ENCODE results near the gene MBD2.
"Not testable (repeated sequence)": the region's sequence is repeated elsewhere in the genome, so short reads cannot be mapped to it uniquely, and the experiment has no call there.

The MBD2 gene

DNA sequence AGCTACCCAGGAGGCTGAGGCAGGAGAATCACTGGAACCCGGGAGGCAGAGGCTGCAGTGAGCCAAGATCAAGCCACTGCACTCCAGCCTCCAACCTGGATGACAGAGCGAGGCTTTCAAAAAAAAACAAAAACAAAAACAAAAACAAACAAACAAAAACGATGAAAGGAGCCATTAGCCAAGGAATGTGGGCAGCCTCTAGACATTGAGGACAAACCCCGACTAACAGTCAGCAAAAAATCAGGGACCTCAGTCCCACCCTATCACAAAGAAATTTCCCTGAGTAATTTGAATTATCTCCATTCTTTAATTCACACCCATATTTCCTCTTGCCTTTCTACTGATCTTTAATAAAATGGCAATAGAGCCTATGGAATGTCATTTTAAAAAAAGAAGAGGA lies 75.8 kb downstream of the MBD2 start:
- DNase-seq (ENCODE audit: low read depth in 2 of 2): no peak

DNA sequence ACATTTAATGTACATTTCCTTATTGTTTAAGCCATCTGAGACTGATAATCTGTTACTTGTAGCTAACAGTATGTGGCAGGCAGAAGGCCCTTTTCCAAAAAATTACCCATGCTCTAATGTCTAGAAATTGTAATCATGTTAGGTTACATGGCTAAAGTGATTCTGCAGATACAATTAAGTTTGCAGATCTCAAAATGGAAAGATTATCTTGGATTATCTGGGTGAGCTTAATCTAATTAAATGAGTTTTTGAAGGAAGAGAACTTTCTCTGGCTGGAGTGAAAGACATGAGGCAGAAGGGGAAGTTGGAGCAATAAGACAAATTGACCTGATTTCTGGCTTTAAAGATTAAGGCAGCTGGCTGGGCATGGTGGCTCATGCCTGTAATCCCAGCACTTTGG lies 76.3 kb downstream of the MBD2 start:
- DNase-seq (ENCODE audit: low read depth in 2 of 2): no peak

DNA sequence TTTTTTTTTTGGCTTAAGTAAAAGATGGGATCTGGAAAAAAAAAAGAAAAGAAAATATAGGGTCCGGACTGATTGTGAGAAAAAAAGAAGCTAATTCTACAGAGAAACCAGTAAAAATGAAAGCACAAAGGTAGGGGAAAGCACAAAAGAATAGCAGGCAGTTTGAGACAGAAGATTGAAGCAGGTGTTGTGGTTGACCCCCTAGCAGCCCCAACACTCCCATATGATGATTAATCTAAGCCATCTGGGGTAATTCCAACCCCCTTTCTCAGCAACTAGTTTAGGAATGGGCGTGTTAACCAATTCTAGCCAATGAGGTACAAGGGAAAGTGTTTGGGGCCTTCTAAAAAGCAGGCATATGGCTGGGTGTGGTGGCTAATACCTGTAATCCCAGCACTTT lies 77.0 kb downstream of the MBD2 start:
- DNase-seq (ENCODE audit: low read depth in 2 of 2): no peak

DNA sequence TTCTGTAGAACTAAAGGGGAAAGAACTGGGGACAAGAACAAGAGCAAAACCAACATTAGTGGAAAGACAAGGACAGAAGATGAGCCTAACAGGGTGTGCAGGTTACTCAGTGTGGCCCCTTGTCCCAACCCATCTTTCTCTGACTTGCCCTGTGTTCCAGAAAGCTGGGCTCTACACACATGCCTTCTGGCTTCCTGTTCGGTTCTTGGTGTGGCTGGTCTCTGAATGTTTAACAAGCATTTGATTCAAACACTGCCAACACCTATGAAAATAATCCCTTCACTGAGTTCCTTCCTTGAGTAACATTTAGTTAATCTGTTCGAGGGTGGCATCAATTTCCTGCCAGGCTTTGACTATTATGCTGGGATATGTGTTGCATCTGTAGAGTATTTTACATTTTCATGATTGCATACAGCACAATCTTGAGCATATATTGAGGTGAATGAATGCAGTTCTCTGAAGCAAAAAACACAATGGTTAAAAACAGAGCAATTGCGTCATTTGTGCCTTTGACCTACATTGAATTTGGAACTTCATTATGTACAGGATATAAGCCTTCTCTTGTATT lies 83.3 kb downstream of the MBD2 start:
- no peak for DNase-seq (ENCODE audit: low read depth in 2 of 2)

DNA sequence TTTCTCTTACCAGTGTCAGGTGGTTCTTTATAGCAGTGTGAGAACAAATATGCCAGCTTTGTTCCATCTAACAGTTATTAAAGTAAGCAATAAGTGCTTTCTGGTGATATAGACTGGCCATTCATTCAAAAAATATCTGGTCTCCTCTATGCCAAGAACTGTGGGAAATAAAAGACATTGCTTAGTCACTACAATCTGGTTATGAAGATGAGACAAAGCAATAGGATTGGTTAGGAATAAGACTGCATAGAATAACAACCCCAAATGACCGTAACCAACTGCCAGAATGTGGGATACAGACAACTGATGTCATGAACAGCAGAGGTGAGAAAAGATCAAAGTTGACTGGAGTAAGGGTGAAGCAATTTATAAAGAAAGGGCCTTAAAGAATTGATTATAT lies 83.8 kb downstream of the MBD2 start:
- no peak for DNase-seq (ENCODE audit: low read depth in 2 of 2)

DNA sequence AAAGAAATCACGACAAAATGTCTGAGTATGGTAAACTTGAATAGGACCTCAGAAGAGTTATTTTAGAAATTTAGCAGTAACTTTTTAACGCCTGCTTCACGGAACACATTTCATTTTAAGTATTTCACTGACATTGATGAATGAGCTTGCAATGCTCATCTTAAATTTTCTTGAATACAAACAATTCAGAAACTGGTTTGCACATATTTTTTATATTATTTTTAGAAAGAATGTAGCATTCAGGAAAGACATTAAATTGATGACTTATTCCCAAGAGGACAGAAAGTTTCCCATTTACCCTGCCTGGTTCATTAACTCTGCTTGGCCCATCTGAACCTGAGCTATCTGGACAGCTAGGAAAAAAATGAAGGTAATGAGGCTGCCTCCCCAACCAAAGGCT lies 89.3 kb downstream of the MBD2 start:
- DNase-seq (ENCODE audit: low read depth in 2 of 2): no peak

DNA sequence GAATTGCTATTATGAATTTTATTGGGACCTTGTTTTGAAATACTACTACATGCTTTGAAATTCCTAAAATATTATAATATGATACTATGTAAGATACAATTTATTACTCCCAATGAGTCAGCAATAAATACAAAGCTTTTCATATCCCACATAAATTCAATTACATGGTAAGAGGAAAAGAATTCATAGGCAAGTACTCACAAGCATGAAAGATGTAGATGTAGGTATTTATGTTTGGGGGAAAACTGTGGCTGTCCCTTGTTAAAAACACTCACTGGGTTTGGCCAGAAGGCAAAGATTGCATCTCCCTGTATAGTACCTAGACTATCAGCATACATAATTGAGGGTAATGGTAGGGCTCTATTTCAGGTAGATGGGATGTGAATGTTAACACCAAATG lies 90.4 kb downstream of the MBD2 start:
- DNase-seq (ENCODE audit: low read depth in 2 of 2): no peak

DNA sequence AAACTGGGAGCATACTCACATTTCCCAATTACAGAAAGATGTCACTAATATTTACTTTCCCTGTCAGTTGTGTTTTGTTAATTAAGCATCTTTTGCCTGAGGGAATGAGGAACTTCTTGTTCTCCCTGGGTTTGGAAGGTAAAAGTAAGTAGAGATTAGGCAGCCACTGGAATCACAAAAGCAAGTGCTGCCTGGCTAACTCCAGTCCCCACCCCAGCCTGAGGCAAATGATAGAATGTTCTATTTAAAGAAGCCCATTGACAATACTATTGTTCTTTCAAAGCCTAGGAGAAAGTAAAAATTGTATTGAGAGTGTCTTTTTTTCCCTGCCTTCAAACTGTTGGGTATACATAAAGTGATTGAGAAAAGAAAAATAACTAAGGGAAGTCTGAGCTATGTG lies 93.8 kb downstream of the MBD2 start:
- DNase-seq (ENCODE audit: low read depth in 2 of 2): no peak

DNA sequence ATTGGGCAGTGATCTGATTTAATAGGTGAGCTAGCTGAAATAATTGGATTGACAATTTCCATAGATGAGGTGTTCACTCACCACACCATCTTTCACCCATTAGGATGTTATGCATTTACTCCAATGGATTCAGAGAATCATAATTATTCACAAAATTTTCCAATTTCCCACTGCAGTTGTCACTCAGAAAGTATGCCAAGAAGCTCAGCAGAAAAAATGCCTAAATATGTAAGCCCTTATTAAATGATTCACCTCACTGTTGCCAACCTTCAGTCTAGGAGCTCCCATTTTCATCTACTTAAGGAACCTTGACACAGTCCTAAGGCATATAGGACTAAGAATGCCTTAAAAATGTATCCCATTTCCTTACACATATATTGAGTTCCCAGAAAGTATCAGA lies 94.3 kb downstream of the MBD2 start:
- DNase-seq (ENCODE audit: low read depth in 2 of 2): no peak

DNA sequence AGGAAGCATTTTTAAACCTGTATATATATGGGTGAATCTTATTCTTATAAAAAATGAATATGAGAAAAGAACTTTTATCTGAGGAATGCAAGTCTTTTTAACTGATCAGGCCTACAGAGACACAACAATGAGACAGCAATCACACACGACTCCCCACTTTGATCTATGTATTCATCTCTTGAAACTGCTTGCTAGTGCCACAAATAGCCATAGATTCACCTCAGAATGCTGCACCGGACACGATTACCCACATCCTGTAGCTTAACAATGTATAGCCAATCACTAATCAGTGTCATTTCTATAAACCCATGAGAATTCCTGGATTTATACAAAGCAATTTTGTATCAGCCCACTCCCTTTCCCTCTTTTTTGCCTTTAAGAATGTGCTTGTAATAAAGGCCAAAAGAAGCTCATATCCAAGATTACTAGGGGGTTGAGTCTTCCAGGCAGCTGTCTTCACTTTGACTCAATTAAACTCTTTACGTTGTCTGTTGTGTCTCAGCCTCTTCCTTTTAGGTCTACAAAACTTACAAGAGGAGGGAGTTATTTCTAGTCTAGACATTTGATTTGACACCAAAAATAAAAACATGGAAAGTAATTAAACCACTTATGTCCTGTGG lies 94.9 kb downstream of the MBD2 start:
- DNase-seq (ENCODE audit: low read depth in 2 of 2): no peak

DNA sequence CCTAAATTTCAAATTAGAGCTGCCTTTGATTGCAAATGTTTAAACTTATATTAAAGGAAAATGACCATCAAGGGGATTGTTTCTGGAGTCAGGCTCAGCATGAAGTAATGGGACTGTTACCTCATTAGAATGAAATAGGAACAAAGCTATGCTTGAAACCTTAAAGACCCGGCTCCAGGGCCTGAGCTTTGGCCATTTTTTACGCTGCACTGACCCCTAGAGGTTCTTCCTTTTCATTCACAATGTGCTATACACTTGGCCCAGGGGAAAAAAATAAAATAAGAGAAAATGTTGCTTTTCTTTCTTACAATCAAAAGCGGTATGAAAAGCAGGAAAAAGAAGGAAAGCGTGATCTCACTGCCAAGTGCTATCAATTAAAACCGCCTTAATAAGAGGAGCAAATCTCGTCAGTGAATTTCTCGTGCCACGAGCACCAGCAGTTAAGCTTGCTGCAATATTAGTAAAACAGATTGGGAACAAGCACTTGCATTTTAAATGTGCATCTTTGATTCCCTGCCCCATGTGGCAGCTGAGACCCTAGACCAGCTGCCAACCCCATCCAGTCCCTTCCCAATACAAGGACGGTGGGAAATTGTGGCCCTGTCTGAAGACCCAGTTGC lies 96.6 kb downstream of the MBD2 start:
- DNase-seq (ENCODE audit: low read depth in 2 of 2): no peak

DNA sequence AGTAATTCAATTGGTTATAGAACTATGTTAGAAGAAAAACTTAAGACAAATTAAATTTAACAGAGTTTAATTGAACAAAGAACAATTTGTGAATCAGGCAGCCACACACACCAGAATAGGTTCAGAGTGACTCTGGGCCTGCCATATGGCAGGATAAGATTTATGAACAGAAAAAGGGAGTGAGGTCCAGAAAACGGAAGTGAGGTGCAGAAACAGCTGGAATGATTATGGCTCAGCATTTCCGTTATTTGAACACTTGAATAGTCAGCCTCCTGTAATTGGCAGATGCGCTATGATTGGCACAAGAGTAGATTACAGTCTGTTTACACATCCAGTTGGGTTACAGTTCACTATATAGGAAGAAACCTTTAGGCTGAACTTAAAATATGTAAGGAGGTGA lies 99.0 kb downstream of the MBD2 start:
- no peak for DNase-seq (ENCODE audit: low read depth in 2 of 2)

DNA sequence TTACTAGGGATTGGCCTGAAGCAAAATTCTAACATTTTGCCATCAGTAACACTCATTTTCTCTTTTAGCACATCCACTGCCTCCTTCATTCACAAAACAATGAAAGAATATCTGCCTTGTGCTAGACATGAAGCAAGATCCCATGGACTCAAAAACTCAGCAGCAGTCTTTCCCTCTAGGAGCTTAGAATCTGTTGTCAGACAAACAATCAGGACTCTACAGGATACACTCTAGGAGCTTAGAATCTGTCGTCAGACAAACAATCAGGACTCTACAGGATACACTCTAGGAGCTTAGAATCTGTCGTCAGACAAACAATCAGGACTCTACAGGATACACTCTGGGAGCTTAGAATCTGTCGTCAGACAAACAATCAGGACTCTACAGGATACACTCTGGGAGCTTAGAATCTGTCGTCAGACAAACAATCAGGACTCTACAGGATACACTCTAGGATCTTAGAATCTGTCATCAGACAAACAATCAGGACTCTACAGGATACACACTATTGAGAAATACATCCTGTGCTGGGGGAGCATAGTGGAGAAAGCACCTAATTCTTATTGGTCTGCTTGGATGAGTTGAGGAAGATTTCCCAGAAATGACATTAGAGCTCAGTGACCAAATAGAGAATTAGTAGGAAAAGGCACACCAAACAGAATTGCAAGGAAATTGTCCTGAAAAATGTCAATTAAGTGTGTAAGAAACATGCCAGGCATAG lies 100.6 kb downstream of the MBD2 start:
- DNase-seq (ENCODE audit: low read depth in 2 of 2): not testable (repeated sequence)

DNA sequence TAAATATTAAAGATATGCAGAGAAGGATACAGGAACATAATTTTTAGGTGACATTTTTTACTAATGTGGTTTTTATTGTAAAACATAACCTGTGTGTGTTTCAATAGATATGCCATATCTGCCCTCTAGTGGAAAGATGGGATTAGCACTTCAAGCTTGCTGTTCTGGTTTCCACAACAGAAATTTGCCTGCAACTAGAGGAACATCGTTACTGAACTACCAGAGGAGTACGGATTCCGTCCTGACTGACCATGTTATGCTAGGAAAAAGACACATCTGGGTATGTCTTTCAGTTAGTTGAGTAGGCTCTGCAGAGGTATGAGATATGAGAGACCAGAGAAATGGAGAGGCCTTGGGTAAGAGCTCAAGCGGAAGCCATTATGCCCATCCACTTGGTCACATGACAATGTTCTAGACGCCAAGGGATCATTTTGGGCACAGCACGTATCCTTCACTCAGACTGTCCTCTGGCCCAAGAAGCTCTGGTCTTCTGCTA lies 104.9 kb downstream of the MBD2 start:
- DNase-seq (ENCODE audit: low read depth in 2 of 2): no peak

DNA sequence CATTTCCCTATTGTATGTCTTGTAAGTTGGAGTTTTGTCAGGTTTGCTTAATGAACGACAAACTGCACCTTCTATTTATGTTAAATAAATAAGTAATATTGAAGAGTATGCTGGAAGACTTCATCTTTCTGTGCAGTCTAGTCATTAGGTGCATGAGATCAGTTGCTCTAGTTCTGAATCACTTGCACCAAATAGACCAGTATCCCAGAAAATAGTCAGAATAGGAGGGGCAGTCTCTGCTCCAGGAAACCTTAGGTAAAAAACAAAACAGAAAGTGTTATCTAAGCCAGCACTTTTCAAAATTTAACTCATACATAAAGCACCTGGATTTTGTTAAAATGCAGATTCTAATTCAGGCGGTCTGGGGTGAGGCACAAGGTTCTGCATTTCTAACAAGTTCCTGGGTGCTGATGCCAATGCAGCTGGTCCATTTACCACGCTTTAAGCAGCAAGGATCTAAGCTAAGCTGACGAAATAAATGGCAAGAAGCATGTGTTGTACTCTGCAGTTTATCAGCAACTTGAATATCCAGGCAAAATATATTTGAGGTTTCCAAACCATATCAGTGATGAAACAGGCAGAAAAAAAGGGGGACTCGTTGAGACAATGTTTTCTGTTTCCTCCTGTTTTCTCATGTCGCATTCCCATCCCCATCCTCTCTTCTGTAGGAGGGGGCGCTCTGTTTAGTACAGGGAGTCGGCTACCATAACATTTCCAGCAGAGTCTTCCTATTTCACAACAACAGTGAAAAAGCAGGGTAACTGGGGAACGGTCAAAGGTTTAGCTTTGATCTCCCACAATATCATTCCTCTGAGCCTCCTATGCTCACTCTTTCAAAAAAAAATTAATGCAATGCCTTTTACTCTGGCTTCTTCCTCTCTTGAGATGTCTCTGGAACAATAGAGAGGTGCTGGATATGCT lies 106.4 kb downstream of the MBD2 start:
- no peak for DNase-seq (ENCODE audit: low read depth in 2 of 2)

DNA sequence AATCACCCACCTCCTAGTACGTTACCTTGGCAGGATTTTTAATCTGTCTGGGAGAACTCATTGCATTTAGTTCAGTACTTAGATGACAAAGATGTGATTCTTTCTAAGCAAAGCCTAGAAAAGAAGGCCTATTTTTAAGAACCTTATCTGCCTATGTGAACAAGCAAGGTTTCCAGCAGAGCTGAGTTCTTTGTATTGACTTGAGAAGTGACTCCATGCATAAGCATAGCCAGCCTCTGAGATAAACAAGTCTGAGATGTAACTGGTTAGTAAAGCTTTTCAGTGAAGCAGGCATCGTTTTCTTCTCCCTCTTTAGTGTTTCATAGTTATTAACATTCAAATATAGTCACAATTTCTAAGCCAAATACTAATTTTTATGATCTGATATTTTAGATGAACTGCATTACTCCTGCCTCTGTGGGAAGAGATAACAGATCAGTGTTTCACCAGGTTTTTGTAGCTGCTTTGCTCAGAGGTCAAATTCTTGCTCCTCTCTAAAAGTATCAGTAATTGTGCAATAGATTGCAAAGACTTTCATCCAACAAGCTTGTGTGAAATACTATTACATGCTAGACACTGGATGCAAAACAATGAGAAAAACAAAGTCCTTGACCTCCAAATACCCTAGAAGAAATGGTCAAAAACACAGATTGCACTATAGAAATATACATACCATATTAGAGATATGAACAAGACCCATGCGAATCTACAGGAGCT lies 107.8 kb downstream of the MBD2 start:
- no peak for DNase-seq (ENCODE audit: low read depth in 2 of 2)

DNA sequence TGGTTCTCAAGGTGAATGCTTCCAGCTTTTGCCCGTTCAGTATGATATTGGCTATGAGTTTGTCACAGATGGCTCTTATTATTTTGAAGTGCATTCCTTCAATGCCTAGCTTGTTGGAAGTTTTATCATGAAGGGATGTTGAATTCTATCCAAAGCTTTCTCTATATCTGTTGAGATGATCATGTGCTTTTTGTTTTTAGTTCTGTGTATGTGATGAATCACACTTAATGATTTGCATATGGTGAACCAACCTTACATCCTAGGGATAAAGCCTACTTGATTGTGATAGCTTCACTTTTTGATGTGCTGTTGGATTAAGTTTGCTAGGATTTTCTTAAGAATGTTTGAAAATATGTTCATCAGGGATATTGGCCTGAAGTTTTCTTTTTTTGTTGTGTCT lies 112.1 kb downstream of the MBD2 start:
- DNase-seq (ENCODE audit: low read depth in 2 of 2): no peak

DNA sequence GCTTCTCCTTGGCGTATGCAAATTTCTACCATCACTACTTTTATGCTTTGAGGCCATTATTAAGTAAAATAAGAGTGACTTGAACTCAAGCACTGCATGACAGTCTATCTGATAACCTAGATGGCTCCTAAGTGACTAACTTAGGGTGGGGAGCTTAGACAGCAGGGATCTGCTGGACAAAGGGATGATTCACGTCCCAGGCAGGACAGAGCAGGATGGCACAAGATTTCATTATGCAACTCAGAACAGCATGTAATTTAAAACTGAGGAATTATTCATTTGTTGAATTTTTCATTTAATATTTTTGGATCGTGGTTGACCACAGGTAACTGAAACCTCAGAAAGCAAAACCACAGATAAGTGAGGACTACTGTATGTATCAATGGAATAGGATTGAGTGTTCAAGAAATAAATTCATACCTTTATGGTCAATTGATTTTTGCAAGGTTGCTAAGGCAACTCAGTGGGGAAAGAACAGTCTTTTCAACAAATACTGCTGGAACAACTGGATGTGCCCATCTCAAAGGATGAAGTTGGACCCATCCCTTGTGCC lies 115.3 kb downstream of the MBD2 start:
- no peak for DNase-seq (ENCODE audit: low read depth in 2 of 2)

DNA sequence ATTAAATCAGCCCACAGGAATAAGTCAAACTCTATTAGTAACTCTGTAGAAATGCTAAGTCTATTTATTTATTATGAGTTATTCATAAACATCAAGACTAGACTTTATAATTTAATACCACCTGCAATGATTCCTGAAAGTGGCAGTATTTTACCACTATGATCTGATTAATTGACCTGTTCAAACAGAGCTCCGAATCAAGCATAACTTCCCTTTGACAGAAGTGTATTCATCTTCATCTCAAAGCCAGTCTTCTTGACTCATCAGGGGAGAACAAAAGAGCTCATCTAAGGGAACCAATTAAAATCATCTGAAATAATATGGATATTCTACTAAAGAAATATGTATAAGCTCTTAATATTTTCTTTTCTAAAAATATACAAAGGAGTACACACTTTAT lies 122.3 kb downstream of the MBD2 start:
- DNase-seq (ENCODE audit: low read depth in 2 of 2): no peak

Data from stimulated activated CD8-positive, alpha-beta memory T cell treated with anti-CD3 and anti-CD28 coated beads, Interleukin-7, amount 100 ng/mL, for 4 hours (primary cell).